HG03045 (cell line): ENCODE measurements around the gene DGKZ.
A peak's percentile ranks its signal among the peaks of the same experiment; 100 is the strongest.

Experiments
- ATAC-seq: cut with Tn5 transposase; IDR thresholded peaks from one replicate; pipeline ENCODE4 v1.9.1; 2021; ENCODE audit warnings: mild to moderate bottlenecking, moderate library complexity; ENCODE audit not compliant: unreplicated experiment

DGKZ gene

DNA sequence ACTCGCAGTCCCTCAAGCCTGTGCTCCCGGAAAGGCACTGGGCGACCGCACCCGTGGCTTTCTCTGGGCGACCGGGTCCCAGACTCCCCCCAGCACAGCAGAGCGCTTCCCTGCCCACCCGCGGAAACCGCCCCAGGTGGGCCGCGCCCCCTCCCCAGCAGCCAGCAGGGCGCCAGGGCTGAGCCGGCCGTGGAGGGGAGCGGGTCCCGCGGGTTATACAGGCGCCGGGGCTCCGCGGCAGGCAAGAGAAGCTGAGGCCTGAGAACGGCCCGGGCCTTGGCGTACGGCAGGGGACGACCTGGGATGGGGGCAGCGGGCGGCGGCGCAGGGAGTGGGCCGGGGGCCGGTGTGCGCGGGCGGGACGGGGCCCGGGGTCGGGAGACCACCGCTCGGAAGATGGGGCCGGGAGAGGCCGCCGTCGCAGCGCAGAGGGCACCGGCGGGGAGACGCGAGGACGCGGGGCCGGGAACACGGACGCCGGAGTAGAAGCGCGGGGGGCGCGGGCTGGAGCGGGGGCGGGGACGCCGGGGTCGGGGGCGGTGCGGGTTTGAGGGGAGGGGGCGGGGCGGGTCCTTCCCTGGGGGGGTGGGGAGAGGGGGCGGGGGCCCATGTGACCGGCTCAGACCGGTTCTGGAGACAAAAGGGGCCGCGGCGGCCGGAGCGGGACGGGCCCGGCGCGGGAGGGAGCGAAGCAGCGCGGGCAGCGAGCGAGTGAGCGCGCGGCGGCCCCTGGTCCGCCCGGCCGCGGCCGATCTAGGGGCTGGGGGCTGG, 34.0 kb downstream of the DGKZ start, which contains the start of gene MDK:
Gene MDK (plus strand): TSS at position 622 of the 771 bp plus-strand sequence. CDS start 389 bp downstream, outside the sequence.
- ATAC-seq = no peak

DNA sequence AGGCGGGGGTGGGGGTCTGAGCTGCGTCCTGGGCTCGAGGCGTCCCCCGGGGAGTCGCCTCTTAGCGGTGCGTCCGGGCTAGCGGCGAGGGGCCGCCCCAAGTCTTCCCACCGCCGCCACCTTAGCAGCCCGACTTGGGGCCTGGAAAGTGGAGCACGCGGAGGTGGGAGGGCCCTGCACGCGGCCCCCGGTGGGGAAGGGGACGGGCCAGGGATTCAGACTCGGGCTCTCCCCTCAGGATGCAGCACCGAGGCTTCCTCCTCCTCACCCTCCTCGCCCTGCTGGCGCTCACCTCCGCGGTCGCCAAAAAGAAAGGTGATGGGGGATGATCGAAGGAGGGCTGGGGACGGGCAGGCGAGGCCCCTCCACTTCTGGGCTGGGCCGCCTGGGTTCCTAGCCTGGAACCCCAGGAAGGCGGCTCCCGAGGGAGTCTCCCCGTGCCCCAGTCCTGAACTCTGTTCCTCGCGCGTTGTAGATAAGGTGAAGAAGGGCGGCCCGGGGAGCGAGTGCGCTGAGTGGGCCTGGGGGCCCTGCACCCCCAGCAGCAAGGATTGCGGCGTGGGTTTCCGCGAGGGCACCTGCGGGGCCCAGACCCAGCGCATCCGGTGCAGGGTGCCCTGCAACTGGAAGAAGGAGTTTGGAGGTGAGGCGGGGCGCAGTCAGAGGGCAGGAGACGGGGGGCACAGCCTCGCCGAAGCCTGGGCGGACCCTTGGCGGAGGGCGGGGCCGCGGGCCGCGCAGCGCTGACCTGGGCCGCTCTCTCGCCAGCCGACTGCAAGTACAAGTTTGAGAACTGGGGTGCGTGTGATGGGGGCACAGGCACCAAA, 34.8 kb downstream of the DGKZ start:
- ATAC-seq = no peak

DNA sequence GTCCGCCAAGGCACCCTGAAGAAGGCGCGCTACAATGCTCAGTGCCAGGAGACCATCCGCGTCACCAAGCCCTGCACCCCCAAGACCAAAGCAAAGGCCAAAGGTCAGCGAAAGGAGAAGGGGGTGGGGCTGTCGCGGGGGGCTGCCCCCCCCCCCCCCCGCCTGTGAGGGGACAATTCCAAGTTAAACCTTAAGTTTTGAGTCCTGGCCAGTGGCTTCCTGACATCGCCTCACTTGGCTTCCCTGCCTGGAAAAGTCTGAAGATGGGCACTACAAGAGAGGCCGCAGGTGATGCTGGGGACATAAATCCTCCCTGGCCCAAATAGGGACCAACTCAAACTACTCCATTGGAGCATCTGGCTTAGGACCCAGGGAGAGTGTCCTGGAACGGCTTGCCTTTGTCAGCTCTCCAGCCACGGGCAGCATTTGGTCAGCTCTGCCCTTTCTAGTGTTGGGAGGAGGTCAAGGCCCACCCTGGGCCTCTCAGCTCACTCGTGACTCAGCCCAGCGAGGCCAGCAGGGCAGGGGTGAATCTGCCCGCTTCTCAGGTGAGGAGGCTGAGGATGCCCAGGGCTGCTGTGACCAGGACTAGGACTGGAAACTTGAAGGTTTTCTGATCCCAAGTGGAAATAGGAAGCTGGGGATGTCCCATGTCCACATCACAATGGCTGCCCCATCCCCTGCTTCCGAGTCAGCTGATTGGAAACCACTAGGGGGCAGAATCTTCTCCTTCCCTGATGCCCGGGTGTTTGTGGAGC, 35.6 kb downstream of the DGKZ start:
- no peak for ATAC-seq

DNA sequence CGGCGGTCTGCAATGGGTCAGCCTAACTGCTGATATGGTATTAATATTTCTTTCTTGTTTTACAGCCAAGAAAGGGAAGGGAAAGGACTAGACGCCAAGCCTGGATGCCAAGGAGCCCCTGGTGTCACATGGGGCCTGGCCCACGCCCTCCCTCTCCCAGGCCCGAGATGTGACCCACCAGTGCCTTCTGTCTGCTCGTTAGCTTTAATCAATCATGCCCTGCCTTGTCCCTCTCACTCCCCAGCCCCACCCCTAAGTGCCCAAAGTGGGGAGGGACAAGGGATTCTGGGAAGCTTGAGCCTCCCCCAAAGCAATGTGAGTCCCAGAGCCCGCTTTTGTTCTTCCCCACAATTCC, 36.1 kb downstream of the DGKZ start:
- no peak for ATAC-seq

DNA sequence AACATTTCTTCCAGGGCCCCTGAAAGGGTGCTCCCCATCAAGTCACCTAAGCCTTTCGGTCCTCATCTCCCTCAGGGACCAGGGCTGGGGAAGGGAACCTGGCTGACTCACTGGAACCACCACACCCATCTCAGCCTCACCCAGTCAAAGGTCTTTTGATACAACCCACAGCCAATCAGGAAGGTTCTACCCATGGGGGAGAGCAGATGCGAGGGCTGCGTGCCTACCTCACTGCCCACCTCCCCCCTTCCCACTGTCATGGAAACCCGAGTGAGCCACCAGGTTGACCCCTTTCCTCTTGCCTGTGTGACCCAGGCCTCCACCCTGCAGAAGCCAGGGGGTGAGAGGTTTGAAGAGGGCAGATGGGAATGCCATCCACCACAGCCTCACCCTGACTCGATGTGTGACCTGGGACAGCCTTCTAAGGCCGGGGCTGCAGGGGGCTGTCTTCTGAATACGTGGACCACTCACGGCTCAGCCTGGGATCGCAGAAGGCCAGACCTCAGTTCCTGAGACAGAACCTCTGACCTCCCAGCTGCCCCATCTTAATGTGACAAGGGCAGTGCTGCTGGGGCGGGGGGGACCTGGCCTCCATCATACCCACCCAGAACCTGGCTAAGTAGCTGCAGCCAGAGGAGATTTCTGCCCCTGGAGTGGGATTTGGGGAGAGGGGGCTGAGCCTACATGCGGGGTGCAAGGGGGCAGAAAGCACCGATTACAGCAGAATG, 36.9 kb downstream of the DGKZ start:
- ATAC-seq = no peak

DNA sequence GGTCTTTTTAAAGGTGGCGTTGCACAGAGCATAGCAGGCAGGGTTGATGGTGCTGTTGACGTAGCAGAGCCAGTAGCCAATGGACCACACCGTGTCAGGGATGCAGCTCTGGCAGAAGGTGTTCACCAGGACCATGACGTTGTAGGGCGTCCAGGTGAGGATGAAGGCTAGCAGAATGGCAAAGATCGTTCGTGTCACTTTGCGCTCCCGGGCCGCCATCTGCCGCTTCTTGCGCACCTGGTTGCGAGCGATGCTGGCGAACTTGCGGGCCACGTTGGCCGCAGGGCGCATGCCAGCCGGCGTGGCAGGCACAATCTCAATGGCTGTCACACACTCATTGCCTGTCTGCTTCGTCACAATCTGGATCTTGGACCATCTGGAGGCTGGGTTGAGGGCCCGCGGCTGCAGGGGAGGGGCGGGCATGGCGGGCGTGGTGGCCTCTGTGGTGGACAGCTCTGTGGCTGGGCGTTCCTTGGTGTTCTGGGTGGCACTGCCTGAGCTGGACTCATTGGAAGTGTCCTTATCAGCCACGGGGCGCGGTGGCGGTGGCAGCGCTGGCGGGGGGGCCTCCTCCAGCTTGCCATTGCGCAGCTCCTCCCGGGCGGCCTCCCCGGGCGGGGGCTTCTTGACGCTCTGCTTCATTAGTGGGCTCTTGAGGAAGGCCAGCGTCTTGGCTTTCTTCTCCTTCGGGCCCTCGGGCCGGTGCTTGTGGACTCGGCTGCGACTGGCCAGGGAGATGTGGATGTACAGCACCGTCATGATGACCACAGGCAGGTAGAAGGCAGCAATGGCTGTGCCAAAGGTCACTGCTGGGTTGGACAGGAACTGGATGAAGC, 38.1 kb downstream of the DGKZ start:
- ATAC-seq = no peak

DNA sequence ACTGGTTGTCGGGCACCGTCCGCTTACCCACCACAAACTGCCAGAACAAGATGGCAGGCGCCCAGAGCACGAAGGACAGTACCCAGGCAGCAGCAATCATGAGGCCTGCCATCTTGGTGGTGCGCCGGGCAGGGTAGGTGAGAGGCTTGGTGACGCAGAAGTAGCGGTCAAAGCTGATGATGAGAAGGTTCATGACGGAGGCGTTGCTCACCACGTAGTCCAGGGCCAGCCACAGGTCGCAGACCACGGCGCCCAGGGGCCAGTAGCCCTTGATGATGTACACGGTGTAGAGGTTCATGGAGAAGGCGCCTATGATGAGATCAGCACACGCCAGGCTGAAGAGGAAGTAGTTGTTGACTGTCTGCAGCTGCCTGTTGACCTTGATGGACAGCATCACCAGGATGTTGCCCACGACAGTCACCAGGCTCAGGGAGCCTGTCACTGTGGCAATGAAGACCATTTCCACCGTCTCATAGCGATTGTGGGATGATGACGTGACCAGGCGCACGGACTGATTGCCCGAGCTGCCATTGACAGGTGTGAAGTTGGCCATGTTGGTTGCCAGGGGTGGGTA, 38.8 kb downstream of the DGKZ start:
- ATAC-seq = no peak

DNA sequence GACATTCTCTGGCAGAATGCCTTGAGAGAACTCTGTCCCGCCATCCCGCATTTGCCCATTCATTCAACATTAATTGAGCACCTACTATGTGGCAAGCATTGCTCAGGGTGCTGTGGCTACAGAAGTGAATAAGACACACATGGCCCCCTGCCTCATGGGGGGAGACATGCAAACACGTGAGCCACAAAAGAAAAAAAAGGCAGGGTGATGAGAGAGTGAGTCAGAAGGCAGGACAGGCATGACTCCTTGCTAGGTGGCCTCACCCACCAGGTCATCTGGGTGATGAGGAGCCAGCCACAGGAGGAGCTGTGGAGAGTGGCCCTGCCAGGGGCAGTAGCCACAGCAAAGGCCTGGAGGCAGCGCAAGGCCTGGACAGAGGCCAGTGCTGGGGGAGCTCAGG, 39.4 kb downstream of the DGKZ start:
- ATAC-seq = no peak

DNA sequence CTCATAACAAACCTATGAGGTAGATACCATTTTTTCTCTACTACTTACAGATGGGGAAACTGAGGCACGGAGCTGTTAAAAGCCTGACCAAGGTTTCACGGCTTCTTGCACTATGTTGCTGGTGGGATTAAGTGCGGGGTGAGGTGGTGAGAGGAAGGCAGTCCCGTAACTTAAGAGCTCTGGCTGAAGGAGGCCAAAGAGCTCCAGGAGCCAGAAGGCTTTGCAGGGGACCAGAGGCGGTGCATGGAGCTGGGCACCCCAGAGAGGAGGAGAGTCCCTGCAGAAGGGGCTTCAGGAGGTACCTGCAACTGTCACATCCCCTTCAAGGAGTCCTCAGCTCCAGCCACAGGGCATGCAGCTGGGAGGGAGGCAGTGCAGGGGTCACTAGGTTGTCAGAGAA, 40.2 kb downstream of the DGKZ start:
- ATAC-seq = no peak

DNA sequence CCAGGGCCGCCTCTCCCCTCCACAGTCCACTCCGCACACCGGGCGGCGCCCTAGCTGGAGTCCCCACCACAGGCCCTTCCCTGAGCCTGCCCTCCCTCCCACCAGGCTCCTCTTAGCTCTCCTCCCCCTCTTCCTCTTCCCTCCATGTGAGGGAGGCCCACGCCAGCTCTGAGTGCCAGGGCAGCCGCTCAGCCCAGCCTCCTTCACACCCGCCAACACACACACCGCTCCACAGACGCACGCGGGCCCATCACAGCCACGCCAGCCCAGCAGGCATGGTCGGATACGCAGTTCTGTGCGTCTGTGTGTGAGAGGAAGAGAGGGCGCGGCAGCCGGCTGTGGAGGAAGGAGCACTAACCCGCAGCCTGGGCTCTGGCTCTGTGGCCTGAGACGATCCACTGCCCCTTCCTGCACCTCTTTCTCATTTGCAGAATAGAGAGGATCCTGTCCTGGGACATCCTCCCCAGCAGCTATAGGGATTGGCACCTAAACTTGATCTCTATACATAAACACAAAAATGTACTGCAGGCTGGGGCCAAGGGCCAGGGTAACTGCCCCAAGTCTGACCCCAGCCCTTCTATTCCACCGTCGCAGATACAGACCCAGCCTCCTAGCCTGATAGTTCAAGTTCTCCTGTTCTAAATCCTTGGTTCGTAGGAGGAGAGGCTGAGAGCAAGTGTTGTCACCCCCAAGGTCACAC, 40.8 kb downstream of the DGKZ start:
- ATAC-seq = no peak

DNA sequence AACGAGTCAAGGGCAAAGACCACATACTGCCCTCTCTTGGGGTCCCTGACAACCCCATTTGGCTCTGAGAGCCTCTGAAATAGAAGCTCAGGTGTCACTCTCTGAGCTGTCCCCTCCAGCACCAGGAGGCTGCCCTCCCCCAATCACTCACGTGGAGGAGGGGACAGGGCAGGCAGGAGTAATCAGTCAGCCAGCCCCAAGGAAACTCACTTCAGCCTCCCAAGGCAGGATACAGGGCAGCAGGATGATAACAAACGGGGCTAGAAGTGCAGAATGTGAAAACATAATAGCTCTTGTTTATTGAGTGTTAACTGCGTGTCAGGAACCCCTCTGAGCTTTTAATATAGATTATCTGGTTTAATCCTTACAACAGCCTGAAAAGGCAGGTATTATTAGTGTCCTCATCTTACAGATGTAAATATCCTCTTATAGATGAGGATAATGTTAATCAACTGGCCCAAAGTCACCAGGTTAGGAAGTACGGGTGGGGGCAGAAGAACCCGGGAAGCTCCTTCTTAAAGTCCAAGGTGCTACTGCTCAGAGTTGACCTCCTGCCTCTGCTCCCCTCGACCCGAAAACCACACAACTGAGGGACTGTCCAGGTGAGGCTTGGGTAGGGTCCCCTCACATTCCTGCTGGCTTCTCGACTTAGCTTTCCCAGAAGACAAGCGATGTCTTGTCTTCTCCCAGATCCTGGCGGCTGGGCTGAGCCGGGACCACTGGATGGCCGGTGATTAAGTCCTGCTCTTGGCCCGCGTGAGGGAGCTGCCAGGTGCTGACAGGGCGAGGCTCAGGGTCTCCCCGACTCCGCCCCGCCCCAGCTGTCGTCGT, 41.6 kb downstream of the DGKZ start:
- ATAC-seq = no peak

DNA sequence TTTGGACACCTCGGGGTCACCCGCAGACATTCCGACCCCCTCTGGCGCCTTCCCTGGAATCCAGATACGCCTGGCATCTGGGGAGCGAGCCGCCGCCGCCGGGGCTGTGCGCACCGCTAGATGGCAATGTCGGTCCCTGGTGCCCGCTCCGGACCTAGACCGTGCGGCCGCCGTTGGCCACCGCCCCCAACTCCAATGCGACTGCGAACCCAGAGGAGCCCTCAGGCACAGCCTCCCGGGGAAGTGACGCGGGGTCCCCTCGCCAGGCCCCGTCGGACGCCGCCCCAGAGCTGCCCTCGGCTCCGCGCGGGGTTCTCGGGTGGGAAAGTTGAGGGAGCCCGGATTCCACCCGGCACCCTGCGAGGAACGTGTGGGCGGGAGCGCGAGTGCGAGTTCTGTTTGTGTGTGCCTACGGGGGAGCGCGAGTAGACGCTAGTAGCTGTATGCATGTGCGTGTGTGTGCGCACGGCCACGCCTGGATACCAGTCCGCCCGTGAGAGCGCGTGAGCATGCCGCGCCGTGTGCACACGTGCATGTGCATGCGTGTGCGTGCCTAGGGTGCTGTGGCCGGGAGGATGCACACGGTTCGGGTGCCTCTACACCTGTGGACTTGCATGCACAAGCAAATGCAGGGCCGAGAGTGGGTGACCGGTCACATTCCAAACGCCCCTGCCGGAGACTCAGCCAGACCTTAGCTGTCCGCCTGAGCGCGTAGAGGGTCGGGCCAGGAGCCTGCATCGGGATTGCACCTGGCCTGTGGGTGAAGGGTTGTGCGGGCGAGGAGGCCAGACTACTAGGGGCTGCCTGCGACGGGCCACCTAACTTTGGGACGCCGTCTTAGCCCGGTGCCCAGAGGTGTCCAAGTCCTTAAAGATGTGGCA, 42.4 kb downstream of the DGKZ start:
- no peak for ATAC-seq

DNA sequence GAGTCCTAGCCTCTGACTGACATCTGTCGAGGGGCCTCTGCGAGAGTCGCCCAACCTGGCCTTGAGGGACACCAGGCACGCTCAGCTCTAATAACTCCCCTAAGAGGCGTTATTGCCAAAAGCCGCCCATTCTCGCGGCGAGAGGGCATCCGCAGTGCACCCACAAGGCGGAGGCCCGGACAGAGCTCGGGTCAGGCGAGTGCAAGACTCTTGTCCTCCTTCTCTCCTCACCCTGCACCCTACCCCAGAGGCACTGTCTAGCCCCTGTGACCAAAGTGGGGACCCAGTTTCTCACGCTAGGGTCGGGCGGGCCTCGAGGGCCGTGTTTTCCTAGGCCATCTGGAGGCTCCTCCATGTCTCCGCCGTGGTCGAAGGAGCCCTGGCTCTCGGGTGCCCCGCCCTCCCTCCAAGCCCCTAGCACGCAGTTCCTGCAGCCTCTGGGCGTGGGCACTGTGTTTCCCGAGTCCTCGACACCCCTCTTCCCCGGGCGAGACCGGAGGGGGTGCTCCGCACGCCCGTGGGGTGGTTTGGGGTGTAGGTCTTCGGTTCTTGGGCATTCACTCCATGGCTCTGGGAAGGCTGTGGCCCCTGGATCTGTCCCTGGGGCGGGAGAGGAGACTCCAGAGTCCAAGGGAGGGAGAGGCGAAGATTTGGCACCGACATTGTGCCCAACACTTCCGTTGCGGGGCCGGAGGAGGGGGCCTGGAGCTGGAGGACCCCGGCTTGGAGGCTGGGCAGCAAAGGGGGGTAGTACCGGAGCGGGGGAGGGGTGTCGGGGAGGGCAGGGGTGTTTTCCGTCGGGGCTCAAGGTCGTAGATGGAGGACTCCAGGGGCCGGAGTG, 43.3 kb downstream of the DGKZ start:
- no peak for ATAC-seq

DNA sequence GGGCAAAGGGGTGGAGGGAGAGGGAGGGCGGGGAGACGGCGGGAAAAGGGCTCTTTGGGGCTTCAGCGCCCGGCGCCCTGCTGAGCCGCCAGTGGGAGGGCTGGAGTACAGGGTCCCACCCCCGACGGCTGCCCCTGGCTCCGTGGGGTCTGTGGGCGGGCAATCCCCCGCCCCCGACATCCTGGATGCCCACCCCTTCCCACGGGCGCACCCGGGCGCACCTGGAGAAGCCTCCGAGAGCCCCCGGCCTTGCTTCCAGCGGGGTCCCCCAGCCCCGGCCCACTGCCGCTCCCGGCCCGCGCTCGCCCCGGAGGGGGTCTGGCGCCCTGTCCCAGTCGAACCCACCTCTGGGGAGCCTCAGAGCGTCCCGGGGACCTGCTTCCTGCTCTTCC, 43.9 kb downstream of the DGKZ start:
- no peak for ATAC-seq

DNA sequence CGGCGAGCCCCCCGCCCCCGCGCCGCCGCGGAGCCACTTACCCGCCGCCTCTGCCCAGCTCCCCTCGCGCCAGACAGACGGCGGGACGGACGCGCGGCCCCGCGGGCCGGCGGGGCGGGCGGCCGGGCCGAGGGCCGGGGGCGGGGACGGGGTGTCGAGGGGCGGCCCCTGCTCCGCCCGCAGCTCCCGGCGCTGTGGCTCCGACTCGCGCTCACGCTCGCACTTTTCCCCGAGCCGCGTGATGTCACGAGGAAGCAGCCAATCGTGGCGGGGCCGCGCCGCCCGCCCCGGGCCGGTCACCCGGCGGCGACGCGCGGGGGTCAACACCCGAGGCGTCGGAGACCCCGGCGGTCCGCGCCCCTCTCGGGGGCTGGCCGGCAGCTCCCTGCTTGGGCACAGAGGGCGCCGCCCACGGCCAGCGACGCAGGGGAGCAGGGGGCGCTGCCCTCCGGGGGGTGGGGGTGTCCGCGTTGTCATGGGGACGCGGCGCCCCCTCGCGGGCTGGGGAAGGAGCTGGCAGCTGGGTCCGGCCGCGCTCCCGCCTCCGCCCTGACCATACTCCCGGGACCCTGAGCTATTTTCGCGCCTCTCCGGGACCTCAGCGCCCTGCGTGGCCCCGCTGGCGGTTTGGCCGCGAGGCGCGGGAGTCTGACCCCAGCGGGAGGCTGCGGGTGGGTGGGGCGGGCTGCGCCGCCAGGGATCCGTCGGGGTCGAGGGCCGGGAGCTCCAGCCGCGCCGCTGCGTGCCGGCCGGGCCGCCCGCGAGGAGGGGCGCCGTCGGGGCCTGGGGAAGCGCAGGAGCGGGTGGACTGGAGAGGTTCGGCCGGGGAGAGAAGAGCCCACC, 44.5 kb downstream of the DGKZ start, which contains the start of gene CHRM4:
Gene CHRM4 (minus strand): TSS at position 199 of the 843 bp plus-strand sequence. CDS start 5,219 bp downstream, outside the sequence.
- ATAC-seq = peak; percentile 21
